Neural progenitor cell (in vitro differentiated cells): Measurements from ENCODE around the gene PARP6. TPM values are rescaled to one million over a fixed set of nuclear protein-coding genes. Genes with fewer than 3 reads are reported as not detected.
A peak's percentile ranks its signal among the peaks of the same experiment; 100 is the strongest.

Experiments used
- DNase-seq: peaks from one replicate; pipeline ENCODE4 v3.0.0-alpha.2; 2016; ENCODE audit warnings: low spot score
- H2AFZ ChIP-seq: fragments of 200-600 bp; sonication (generic); replicated peaks from 2 replicates; pipeline ENCODE4 v1.6.1; 2016; ENCODE audit warnings: antibody characterized with exemption
- H3F3A ChIP-seq: fragments of 200-600 bp; sonication (generic); 2 replicates; pipeline ENCODE4 v1.6.1; 2016; ENCODE audit warnings: antibody characterized with exemption, low read depth
- H3K27ac ChIP-seq: fragments of 200-600 bp; sonication (generic); 2 replicates; pipeline ENCODE4 v1.5.1; 2016; ENCODE audit warnings: mild to moderate bottlenecking
- H3K27me3 ChIP-seq: fragments of 200-600 bp; sonication (generic); 2 replicates; pipeline ENCODE4 v1.6.1; 2016; ENCODE audit warnings: mild to moderate bottlenecking, moderate library complexity
- H3K36me3 ChIP-seq: fragments of 200-600 bp; sonication (generic); 2 replicates; pipeline ENCODE4 v1.5.1; 2016
- H3K4me1 ChIP-seq: fragments of 200-600 bp; sonication (generic); 2 replicates; pipeline ENCODE4 v1.6.1; 2016; ENCODE audit warnings: mixed run types
- H3K4me2 ChIP-seq: fragments of 200-600 bp; sonication (generic); 2 replicates; pipeline ENCODE4 v1.6.1; 2016
- H3K4me3 ChIP-seq: fragments of 200-600 bp; sonication (generic); 2 replicates; pipeline ENCODE4 v1.5.1; 2016
- H3K79me2 ChIP-seq: fragments of 200-600 bp; sonication (generic); 2 replicates; pipeline ENCODE4 v1.6.1; 2016; ENCODE audit warnings: low read depth
- H3K9ac ChIP-seq: fragments of 200-600 bp; sonication (generic); 2 replicates; pipeline ENCODE4 v1.6.1; 2016
- H3K9me3 ChIP-seq: fragments of 200-600 bp; sonication (generic); 2 replicates; pipeline ENCODE4 v1.5.1; 2016; ENCODE audit warnings: low read depth
- H4K20me1 ChIP-seq: fragments of 200-600 bp; sonication (generic); 2 replicates; pipeline ENCODE4 v1.6.1; 2016; ENCODE audit warnings: low read depth
- H3K27ac Mint-ChIP-seq: 3 replicates; pipeline ENCODE4 v1.8.0; 2021; ENCODE audit warnings: mixed read lengths
- H3K27me3 Mint-ChIP-seq: 2 replicates; pipeline ENCODE4 v1.8.0; 2022; ENCODE audit warnings: low read depth, mild to moderate bottlenecking, inconsistent platforms, moderate library complexity, mixed read lengths; ENCODE audit not compliant: insufficient read depth
- H3K36me3 Mint-ChIP-seq: 3 replicates; pipeline ENCODE4 v1.8.0; 2021; ENCODE audit warnings: mixed read lengths
- H3K4me1 Mint-ChIP-seq: 3 replicates; pipeline ENCODE4 v1.8.0; 2021; ENCODE audit warnings: mixed read lengths
- H3K4me3 Mint-ChIP-seq: 3 replicates; pipeline ENCODE4 v1.8.0; 2021; ENCODE audit warnings: mild to moderate bottlenecking, moderate library complexity, mixed read lengths
- H3K9me3 Mint-ChIP-seq: 3 replicates; pipeline ENCODE4 v1.8.0; 2020; ENCODE audit warnings: mixed read lengths
- CTCF ChIP-seq: fragments of 200-600 bp; sonication (generic); IDR thresholded peaks from 2 replicates; pipeline ENCODE4 v1.5.1; 2017; ENCODE audit warnings: antibody characterized with exemption, mild to moderate bottlenecking
- EZH2 ChIP-seq: fragments of 200-600 bp; sonication (generic); IDR thresholded peaks from 2 replicates; pipeline ENCODE4 v1.6.1; 2017; ENCODE audit warnings: antibody characterized with exemption, mild to moderate bottlenecking, moderate library complexity
- EZH2phosphoT487 ChIP-seq: fragments of 200-600 bp; sonication (generic); IDR thresholded peaks from 2 replicates; pipeline ENCODE4 v1.6.1; 2017; ENCODE audit warnings: antibody characterized with exemption
- total RNA-seq: library from RNA; depleted of rRNA; stranded (reverse); fragments of >200 nt; gene quantifications from 2 replicates; pipeline ENCODE4 v1.2.3, GENCODE V29; 2015; ENCODE audit warnings: low replicate concordance

The PARP6 gene
- total RNA-seq, 1 donor from 2014 or later, result 38.6 TPM

GRCh38 chr15:72197460-72198355 is 74.6 kb downstream of the PARP6 start, which contains the start of gene GRAMD2A:
GRAMD2A (minus strand) TSS chr15:72197787.
- peaks cover 66% of the 10 kb centered on the region for H4K20me1 ChIP-seq
- H3K9ac ChIP-seq, result no peak within 1 kb of the TSS
- no peaks in the 10 kb centered on the region for H3K36me3 ChIP-seq
- TF ChIP-seq EZH2phosphoT487 (peak; percentile 80), EZH2 (peak; percentile 84), CTCF (no peak)
- peak within 1 kb of the TSS; percentile 55 for H3K4me3 ChIP-seq
- peaks cover 8% of the 10 kb centered on the region for H3K4me1 ChIP-seq
- no peaks in the 10 kb centered on the region for H3K79me2 ChIP-seq
- H3K27ac ChIP-seq, result no peak within 1 kb of the TSS
- H3K36me3 Mint-ChIP-seq, result peaks cover 23% of the 10 kb centered on the region
- H3K9me3 ChIP-seq, result no peaks in the 10 kb centered on the region
- H3K9me3 Mint-ChIP-seq, result no peaks in the 10 kb centered on the region
- peaks cover 20% of the 10 kb centered on the region for H3K27me3 Mint-ChIP-seq
- peak within 1 kb of the TSS; percentile 87 for H3K4me2 ChIP-seq
- peak within 1 kb of the TSS; percentile 80 for H3K4me3 Mint-ChIP-seq
- H3F3A ChIP-seq, result peaks cover 53% of the 10 kb centered on the region
- H3K4me1 Mint-ChIP-seq, result peaks cover 8% of the 10 kb centered on the region
- peak; percentile 65 for DNase-seq
- H3K27me3 ChIP-seq, result peaks cover 65% of the 10 kb centered on the region
- peak within 1 kb of the TSS; percentile 84 for H2AFZ ChIP-seq
- H3K27ac Mint-ChIP-seq, result no peak within 1 kb of the TSS

GRCh38 chr15:72197041-72197459 is 75.3 kb downstream of the PARP6 start:
- no peak overlapping the region for H3K27ac Mint-ChIP-seq
- no peak overlapping the region for H3K9ac ChIP-seq

GRCh38 chr15:72196409-72197040 is 75.8 kb downstream of the PARP6 start:
- H3F3A ChIP-seq, result peaks cover 50% of the 10 kb centered on the region
- H3K36me3 ChIP-seq, result no peaks in the 10 kb centered on the region
- no peak overlapping the region for H3K9ac ChIP-seq
- peak overlapping the region; percentile 84 for H2AFZ ChIP-seq
- H3K79me2 ChIP-seq, result no peaks in the 10 kb centered on the region
- H3K4me3 ChIP-seq, result peak overlapping the region; percentile 55
- H3K36me3 Mint-ChIP-seq, result peaks cover 20% of the 10 kb centered on the region
- no peak overlapping the region for H3K27ac Mint-ChIP-seq
- peaks cover 20% of the 10 kb centered on the region for H3K27me3 Mint-ChIP-seq
- peaks cover 8% of the 10 kb centered on the region for H3K4me1 Mint-ChIP-seq
- peaks cover 54% of the 10 kb centered on the region for H4K20me1 ChIP-seq
- peak overlapping the region; percentile 87 for H3K4me2 ChIP-seq
- peaks cover 8% of the 10 kb centered on the region for H3K4me1 ChIP-seq
- no peaks in the 10 kb centered on the region for H3K9me3 Mint-ChIP-seq
- TF ChIP-seq EZH2phosphoT487 (no peak), EZH2 (no peak), CTCF (no peak)
- H3K27me3 ChIP-seq, result peaks cover 74% of the 10 kb centered on the region
- peak overlapping the region; percentile 66 for H3K4me3 Mint-ChIP-seq
- no peak for DNase-seq
- H3K27ac ChIP-seq, result no peak overlapping the region
- no peaks in the 10 kb centered on the region for H3K9me3 ChIP-seq

More at GRCh38 chr15:72197041-72197459, 75.3 kb downstream of the PARP6 start:
- Histone ChIP-seq H3K4me3 (peak overlapping the region; percentile 55), H3K4me1 (peaks cover 8% of the 10 kb centered on the region), H3K79me2 (no peaks in the 10 kb centered on the region), H4K20me1 (peaks cover 60% of the 10 kb centered on the region), H3F3A (peaks cover 53% of the 10 kb centered on the region), H2AFZ (peak overlapping the region; percentile 84), H3K36me3 (no peaks in the 10 kb centered on the region), H3K27me3 (peaks cover 71% of the 10 kb centered on the region), H3K27ac (no peak overlapping the region), H3K9me3 (no peaks in the 10 kb centered on the region), H3K4me2 (peak overlapping the region; percentile 87)
- peaks cover 20% of the 10 kb centered on the region for H3K27me3 Mint-ChIP-seq
- H3K4me3 Mint-ChIP-seq, result peak overlapping the region; percentile 67
- DNase-seq, result peak; percentile 49
- peaks cover 20% of the 10 kb centered on the region for H3K36me3 Mint-ChIP-seq
- peaks cover 8% of the 10 kb centered on the region for H3K4me1 Mint-ChIP-seq
- TF ChIP-seq CTCF (no peak), EZH2phosphoT487 (peak; percentile 88), EZH2 (peak; percentile 94)
- no peaks in the 10 kb centered on the region for H3K9me3 Mint-ChIP-seq
